ENCODE measurements around the gene TTC7B. TPM values are rescaled to one million over a fixed set of nuclear protein-coding genes. Genes with fewer than 3 reads are reported as not detected.

Gene TTC7B
- total and polyA plus RNA-seq, 2 of the 13 experiments (the other 11 are each of a cell fraction or from before 2014, with no cell fraction given): 1.3 to 3.2 TPM

- TF ChIP-seq POLR2G (IDR thresholded peaks at IDR 0.05; ENCODE audit: low read depth, low read length): no peak
- TF ChIP-seq ZNF598 (CRISPR knock-in tag; IDR thresholded peaks at IDR 0.05; ENCODE audit: borderline replicate concordance): no peak
Observed at GRCh38 chr14:90551070-90551704, 265.0 kb downstream of the TTC7B start (continued).

GRCh38 chr14:90549794-90550641 is 266.2 kb downstream of the TTC7B start:
- no peak for TF ChIP-seq MZF1 (CRISPR knock-in tag; IDR thresholded peaks at IDR 0.05; ENCODE audit: borderline replicate concordance)
- no peak for TF ChIP-seq ZNF234 (CRISPR knock-in tag; conservative IDR thresholded peaks at IDR 0.05)
- TF ChIP-seq CSRNP1 (CRISPR knock-in tag; IDR thresholded peaks at IDR 0.05): no peak
- no peak for TF ChIP-seq NFE2 (CRISPR knock-in tag; IDR thresholded peaks at IDR 0.05)
- Histone ChIP-seq H3K27me3 (ENCODE audit: control insufficient read depth in 1 of 2, insufficient read depth in 2 of 2, low read length in 2 of 2) (peaks cover 3 to 6% of the 10 kb centered on the region in 2 experiments; a peak in 2 of 5 replicates), H3K36me3 (replicated peaks in 1 of 2; ENCODE audit: control insufficient read depth in 1 of 2, insufficient read depth in 2 of 2, low read length in 2 of 2) (no peaks in the 10 kb centered on the region), H3K27ac (ENCODE audit: extremely low read length, insufficient read depth, low read length) (no peak overlapping the region), H3K4me1 (ENCODE audit: insufficient read depth, low read length) (no peaks in the 10 kb centered on the region), H4K20me1 (ENCODE audit: insufficient read depth, low read length) (no peaks in the 10 kb centered on the region), H2AFZ (ENCODE audit: low read length) (no peak overlapping the region), H3K9ac (ENCODE audit: insufficient read depth, low read depth, low read length) (no peak overlapping the region), H3K9me3 (ENCODE audit: low read length) (no peaks in the 10 kb centered on the region), H3K4me3 (replicated peaks in 1 of 3; ENCODE audit: insufficient read depth in 1 of 3, low read depth in 2 of 3, low read length in 3 of 3) (no peak overlapping the region), H3K4me2 (ENCODE audit: low read depth, low read length) (no peak overlapping the region), H3K79me2 (ENCODE audit: insufficient read depth, low read length) (no peaks in the 10 kb centered on the region)
- no TSS peak for BruUV-seq (replicated peaks)
- no peak for FAIRE-seq
- in situ Hi-C loops (cut with HindIII; ENCODE audit: extremely low pct_ligation_motif_present, low pct_unique_long_range_greater_than_20kb): no loop called here
- ChIA-PET CTCF (ENCODE audit: low intra/inter-chr PET ratio, low total read pairs) (no interaction called here), POLR2A (no interaction called here)
- 27% methylated on average over 10 of the region's 10 CpGs for WGBS (ENCODE audit: low lambda C conversion rate)
- no peak for ATAC-seq
- intact Hi-C loops (cut with micrococcal nuclease; ENCODE audit: unreplicated experiment): no loop called here
- no peak for DNase-seq (ENCODE audit: low spot score)
